Measurements from ENCODE around the gene YARS1.
"Not testable (repeated sequence)": the region's sequence is repeated elsewhere in the genome, so short reads cannot be mapped to it uniquely, and the experiment has no call there.

Gene YARS1

DNA sequence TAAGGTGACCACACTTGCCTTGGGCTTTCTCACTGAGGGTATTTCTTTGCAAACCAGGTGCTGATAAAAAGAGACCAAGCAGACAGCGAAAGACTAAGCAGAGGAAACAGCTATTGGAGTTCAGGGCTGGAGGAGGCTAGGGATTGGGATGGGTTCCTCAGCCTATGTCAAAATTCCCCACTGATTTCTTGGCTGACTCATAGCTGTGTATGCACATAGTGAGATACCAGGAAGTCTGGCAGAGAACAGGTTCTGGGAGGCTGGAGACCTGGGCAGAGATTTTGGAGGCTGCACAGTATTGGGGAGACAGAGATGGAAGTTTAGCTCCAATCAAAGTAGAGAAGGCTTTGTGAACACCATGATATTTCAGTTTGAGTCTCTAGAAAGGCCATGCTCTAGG is 25.3 kb downstream of the YARS1 start:
- Histone ChIP-seq H3K36me3 (ENCODE audit: insufficient read depth, low read length) (peaks cover 77% of the 10 kb centered on the region), H3K9me2 (replicated peaks; ENCODE audit: low read depth, low read length) (no peaks in the 10 kb centered on the region), H3K27me3 (ENCODE audit: insufficient read depth, low read length, poor library complexity, severe bottlenecking) (no peaks in the 10 kb centered on the region), H2AFZ (ENCODE audit: low read length) (no peak overlapping the region), H3K4me1 (ENCODE audit: insufficient read depth, low read length, poor library complexity, severe bottlenecking) (no peaks in the 10 kb centered on the region), H3K4me3 (ENCODE audit: low read length, poor library complexity, severe bottlenecking) (no peak overlapping the region), H4K20me1 (ENCODE audit: insufficient read depth, low read length, poor library complexity, severe bottlenecking) (no peaks in the 10 kb centered on the region), H3K9me3 (ENCODE audit: insufficient read depth, low read depth, low read length) (no peaks in the 10 kb centered on the region), H3K79me2 (ENCODE audit: insufficient read depth, low read length) (no peaks in the 10 kb centered on the region), H3K4me2 (ENCODE audit: low read depth, low read length, poor library complexity, severe bottlenecking) (no peak overlapping the region), H3F3A (ENCODE audit: low read depth) (no peaks in the 10 kb centered on the region), H3K9ac (ENCODE audit: low read depth, low read length, poor library complexity, severe bottlenecking) (no peak overlapping the region)
- TF ChIP-seq, protein P1, sequence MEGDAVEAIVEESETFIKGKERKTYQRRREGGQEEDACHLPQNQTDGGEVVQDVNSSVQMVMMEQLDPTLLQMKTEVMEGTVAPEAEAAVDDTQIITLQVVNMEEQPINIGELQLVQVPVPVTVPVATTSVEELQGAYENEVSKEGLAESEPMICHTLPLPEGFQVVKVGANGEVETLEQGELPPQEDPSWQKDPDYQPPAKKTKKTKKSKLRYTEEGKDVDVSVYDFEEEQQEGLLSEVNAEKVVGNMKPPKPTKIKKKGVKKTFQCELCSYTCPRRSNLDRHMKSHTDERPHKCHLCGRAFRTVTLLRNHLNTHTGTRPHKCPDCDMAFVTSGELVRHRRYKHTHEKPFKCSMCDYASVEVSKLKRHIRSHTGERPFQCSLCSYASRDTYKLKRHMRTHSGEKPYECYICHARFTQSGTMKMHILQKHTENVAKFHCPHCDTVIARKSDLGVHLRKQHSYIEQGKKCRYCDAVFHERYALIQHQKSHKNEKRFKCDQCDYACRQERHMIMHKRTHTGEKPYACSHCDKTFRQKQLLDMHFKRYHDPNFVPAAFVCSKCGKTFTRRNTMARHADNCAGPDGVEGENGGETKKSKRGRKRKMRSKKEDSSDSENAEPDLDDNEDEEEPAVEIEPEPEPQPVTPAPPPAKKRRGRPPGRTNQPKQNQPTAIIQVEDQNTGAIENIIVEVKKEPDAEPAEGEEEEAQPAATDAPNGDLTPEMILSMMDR (conservative IDR thresholded peaks at IDR 0.05; ENCODE audit: low read length): no peak
- TF ChIP-seq EZH2phosphoT487 (IDR thresholded peaks at IDR 0.05; ENCODE audit: borderline replicate concordance): no peak

DNA sequence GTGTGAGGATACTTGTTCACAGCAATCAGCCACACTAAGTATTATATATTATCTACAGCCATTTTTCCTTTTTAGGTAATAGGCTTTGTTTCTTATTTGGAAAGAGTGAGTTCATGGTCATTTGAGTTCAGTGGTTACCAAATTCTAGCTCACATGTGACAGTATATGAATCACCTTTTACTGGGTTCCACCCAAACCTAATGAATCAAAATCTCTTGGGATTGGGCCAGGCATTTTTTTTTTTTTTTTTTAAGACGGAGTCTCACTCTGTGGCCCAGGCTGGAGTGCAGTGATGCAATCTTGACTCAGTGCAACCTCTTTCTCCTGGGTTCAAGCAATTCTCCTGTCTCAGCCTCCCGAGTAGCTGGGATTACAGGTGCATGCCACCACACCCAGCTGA is 27.8 kb downstream of the YARS1 start:
- not testable (repeated sequence) for H3K4me3 ChIP-seq (ENCODE audit: low read length, poor library complexity, severe bottlenecking); H2AFZ ChIP-seq (ENCODE audit: low read length); H3K9ac ChIP-seq (ENCODE audit: low read depth, low read length, poor library complexity, severe bottlenecking); H3K79me2 ChIP-seq (ENCODE audit: insufficient read depth, low read length); H3K27me3 ChIP-seq (ENCODE audit: insufficient read depth, low read length, poor library complexity, severe bottlenecking); H4K20me1 ChIP-seq (ENCODE audit: insufficient read depth, low read length, poor library complexity, severe bottlenecking); H3K4me2 ChIP-seq (ENCODE audit: low read depth, low read length, poor library complexity, severe bottlenecking); H3K9me3 ChIP-seq (ENCODE audit: insufficient read depth, low read depth, low read length); H3K4me1 ChIP-seq (ENCODE audit: insufficient read depth, low read length, poor library complexity, severe bottlenecking); H3K9me2 ChIP-seq (replicated peaks; ENCODE audit: low read depth, low read length); H3F3A ChIP-seq (ENCODE audit: low read depth)
- H3K36me3 ChIP-seq (ENCODE audit: insufficient read depth, low read length): peaks cover 82% of the 10 kb centered on the region

DNA sequence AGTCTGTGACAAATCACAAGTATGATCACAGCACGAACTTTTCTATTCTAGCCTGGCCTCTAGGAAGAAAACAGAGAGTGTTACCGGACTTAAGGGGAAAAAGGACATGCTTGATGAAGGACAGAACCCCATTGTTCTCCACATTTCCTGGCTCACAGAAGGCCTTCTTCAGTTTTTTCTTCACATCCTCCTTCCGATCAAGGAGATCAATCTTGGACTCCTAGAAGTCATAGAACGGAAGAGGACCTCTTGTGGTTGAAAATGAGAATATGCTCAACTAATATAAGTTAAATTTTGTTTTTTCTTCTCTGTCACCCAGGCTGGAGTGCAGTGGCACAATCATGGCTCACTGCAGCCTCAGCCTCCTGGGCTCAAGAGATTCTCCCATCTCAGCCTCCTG is 30.3 kb downstream of the YARS1 start:
- Histone ChIP-seq H2AFZ (ENCODE audit: low read length) (no peak overlapping the region), H3K36me3 (ENCODE audit: insufficient read depth, low read length) (peaks cover 85% of the 10 kb centered on the region), H3K9me2 (replicated peaks; ENCODE audit: low read depth, low read length) (no peaks in the 10 kb centered on the region), H3K9ac (ENCODE audit: low read depth, low read length, poor library complexity, severe bottlenecking) (no peak overlapping the region), H3K4me1 (ENCODE audit: insufficient read depth, low read length, poor library complexity, severe bottlenecking) (no peaks in the 10 kb centered on the region), H3K4me3 (ENCODE audit: low read length, poor library complexity, severe bottlenecking) (no peak overlapping the region), H4K20me1 (ENCODE audit: insufficient read depth, low read length, poor library complexity, severe bottlenecking) (no peaks in the 10 kb centered on the region), H3K9me3 (ENCODE audit: insufficient read depth, low read depth, low read length) (no peaks in the 10 kb centered on the region), H3K4me2 (ENCODE audit: low read depth, low read length, poor library complexity, severe bottlenecking) (no peak overlapping the region), H3K27me3 (ENCODE audit: insufficient read depth, low read length, poor library complexity, severe bottlenecking) (no peaks in the 10 kb centered on the region), H3F3A (ENCODE audit: low read depth) (no peaks in the 10 kb centered on the region), H3K79me2 (ENCODE audit: insufficient read depth, low read length) (no peaks in the 10 kb centered on the region)
- TF ChIP-seq EZH2phosphoT487 (IDR thresholded peaks at IDR 0.05; ENCODE audit: borderline replicate concordance): no peak
- TF ChIP-seq, protein P1 (conservative IDR thresholded peaks at IDR 0.05; ENCODE audit: low read length): peak; percentile 43

DNA sequence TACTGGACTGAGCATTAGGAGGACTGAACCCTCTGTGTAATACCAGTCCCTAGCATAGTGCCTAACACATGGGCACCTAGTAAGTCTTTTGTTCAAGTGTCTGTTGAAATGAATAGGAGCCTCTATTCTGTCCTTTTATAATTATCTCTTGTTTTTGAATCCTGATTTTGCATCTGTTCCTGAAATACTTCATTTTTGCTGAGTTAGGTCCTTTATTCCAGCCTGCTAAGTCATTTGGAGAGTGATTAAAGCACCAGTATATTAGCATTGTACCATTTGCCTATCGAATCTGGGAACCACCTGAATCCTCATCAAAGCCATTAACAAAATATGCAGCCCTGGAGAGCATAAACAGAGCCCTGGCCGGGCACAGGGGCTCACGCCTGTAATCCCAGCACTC is 32.3 kb downstream of the YARS1 start:
- Histone ChIP-seq H3K4me2 (ENCODE audit: low read depth, low read length, poor library complexity, severe bottlenecking) (no peak overlapping the region), H3K79me2 (ENCODE audit: insufficient read depth, low read length) (no peaks in the 10 kb centered on the region), H3K27me3 (ENCODE audit: insufficient read depth, low read length, poor library complexity, severe bottlenecking) (no peaks in the 10 kb centered on the region), H3K9ac (ENCODE audit: low read depth, low read length, poor library complexity, severe bottlenecking) (no peak overlapping the region), H2AFZ (ENCODE audit: low read length) (no peak overlapping the region), H3K4me3 (ENCODE audit: low read length, poor library complexity, severe bottlenecking) (no peak overlapping the region), H3K36me3 (ENCODE audit: insufficient read depth, low read length) (peaks cover 91% of the 10 kb centered on the region), H3K9me3 (ENCODE audit: insufficient read depth, low read depth, low read length) (no peaks in the 10 kb centered on the region), H3K4me1 (ENCODE audit: insufficient read depth, low read length, poor library complexity, severe bottlenecking) (no peaks in the 10 kb centered on the region), H4K20me1 (ENCODE audit: insufficient read depth, low read length, poor library complexity, severe bottlenecking) (no peaks in the 10 kb centered on the region), H3F3A (ENCODE audit: low read depth) (no peaks in the 10 kb centered on the region), H3K9me2 (replicated peaks; ENCODE audit: low read depth, low read length) (no peaks in the 10 kb centered on the region)
- TF ChIP-seq, protein P1 (conservative IDR thresholded peaks at IDR 0.05; ENCODE audit: low read length): no peak
- no peak for TF ChIP-seq EZH2phosphoT487 (IDR thresholded peaks at IDR 0.05; ENCODE audit: borderline replicate concordance)
